Stimulated activated CD8-positive, alpha-beta memory T cell treated with anti-CD3 and anti-CD28 coated beads, Interleukin-7, amount 100 ng/mL, for 24 hours (primary cell): Measurements from ENCODE around the gene NNAT.

Source experiments
- DNase-seq: peaks from one replicate; pipeline ENCODE4 v3.0.0-alpha.2; 2020; ENCODE audit warnings: low read depth

Gene NNAT

DNA sequence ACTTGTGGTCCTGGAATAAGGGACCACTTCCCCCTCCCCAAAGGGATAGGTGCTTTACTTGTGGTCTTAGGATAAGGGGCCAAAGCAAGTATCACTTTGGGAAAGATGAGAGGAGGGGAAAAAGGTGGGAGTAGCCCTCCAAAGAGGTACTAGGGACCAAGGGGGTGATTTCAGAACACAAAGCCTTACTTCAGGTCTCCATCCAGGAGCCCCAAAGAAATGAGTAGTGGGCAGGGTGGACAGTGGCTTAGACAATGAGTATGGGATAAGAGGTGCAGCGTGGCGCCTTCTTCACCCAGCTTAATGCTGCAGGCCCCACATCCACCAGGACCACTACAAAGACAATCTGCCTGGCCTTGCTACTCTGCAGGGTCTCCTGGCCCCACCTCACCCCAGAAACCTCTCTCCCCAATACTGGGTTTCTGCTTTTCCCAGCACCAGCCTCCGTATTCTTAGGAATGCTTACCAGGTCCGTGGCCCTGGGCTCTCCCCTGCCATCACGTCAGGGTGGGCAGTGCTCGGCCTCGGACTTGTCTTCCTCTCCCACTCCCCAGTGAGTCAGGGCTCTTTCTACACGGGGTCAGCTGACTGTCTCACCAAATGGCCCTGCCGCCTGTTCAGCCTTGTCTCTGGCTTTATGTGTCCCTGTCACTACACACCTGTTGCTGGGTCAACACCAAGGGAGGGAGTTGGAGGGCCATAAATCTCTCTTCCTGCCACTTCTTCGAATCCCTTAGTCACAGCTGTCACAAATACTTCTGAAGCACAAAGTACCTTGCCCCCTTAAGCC is 3.1 kb downstream of the NNAT start:
- no peak for DNase-seq

DNA sequence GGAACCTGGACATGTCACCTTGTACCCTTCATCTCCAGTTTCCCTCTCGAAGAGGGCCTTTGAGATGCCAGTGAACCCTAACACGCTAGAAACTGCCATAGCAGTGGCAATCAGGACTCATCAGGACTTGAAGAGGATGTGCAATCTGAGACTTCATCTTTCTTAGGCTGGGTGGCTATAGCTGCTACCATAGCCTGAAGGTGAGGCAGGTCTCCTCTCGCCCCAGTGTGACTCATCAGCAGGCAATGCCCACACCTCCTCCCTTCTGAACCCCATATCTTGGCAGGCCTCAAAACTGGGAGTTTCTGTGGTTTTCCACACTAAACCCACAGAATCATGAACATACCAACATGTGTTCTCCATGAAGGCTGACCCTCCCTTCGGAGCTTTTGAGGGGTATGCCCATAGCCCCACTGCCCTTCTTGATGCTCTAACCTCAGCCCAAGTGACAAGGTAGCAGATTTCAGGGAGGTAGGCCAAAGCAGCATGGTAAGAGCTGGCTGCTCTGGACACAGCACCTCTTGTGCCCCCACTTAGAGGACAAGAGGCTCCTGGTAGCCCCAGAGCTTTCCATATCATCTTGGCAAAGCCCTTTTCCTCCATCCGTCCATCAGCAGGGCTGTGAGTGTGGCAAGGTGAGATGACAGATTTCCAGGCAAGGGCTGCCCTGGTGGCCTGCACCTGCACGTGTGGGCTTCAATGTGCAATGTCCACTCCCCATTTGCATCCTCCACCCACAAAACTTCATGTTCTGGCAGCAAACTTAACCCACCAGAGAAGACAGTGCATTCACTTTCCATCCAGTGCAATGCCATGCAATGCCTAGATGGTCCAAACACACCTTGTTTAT is 4.0 kb downstream of the NNAT start:
- no peak for DNase-seq

DNA sequence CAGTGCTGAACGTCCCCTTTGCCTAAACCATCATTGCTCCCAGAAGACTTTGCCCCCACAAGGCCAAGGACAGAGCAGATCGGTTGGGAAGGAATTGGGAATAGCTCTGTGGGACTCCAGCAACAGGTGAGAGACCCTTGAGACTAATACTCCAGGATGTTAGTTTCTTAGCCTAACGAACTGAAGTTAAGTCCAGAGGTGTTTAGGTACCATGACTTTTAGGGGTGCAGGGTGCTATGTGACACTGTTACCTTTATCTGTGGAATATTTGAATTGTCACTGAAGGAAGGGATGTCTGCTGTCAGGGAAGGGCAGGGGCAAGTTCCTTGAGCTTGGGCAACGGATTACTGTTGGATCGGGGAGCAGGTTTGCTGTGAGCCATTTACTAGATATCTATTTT is 4.8 kb downstream of the NNAT start:
- DNase-seq, result no peak

DNA sequence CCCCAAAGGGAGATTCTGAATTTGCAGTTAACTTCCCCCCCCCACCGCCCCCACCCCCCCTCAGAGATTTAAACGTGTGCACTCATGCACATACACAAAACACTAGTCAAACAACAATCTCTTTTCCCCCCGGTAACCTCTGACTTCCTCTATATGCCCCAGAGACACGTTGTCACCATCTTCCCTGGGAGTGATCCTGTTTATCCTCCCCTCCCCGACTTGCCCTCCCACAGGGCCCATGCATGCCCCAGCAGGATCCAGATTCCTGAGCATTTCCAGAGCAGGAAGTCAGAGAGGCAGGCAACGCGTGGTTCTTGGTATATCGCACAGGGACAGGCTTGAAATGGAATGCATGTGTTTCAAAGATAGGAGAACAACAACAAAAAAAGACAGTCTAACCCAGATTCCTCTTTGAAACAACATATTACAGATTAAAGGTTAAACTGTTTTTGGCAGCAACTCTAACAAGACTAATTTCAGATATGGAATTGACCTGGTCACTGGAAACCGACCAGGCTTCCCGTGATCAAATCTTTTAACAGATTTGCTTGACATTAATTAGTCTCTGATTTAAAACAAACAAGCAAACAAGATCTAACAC is 5.3 kb downstream of the NNAT start:
- DNase-seq, result no peak

GRCh38 chr20:37526839-37527637 is 6.0 kb downstream of the NNAT start:
- DNase-seq, result no peak

DNA sequence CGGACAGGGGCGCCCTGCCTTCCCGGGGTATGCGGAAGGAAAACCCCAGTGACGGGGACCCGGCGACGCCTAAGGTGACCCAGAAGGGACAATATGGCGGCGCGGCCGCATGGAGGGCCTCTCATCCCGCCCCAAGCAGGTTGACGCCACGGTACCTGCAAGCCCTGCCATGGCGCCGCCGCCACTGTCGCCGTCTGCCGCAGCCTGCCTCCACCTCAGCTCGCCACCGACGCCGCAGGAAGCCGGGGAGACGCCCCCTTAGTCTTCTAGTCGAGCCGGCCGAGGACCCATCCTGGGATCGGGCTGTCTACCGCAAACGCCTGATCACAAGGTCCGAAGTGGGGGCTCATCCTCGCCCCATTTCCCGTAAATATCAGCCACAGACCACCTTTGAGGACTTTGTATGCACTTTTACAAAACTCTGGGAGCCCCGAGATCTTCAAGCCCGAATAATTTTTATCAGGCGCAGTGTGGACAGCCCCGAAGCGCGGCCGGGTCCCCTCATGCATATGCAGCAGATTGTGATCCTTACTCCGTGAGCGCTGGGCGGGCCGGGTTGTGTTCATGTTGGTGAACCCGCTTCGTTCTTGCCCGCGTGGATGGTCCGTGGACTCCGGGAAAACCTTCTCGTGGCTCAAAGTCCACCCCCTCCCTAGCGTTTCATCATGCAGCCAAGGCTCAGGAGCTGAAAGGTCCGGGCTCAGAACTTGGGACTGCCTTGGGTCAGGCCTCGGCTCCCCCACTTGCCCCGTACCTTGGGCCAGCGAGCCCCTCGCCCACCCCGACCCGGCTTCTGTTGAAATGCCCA is 6.8 kb downstream of the NNAT start, which contains the start of gene BLCAP:
BLCAP (minus strand) TSS at position 239 of the 808 bp plus-strand sequence. CDS start 8,702 bp downstream, outside the sequence.
- peak; percentile 83 for DNase-seq

GRCh38 chr20:37528446-37529213 is 7.6 kb downstream of the NNAT start:
- no peak for DNase-seq

DNA sequence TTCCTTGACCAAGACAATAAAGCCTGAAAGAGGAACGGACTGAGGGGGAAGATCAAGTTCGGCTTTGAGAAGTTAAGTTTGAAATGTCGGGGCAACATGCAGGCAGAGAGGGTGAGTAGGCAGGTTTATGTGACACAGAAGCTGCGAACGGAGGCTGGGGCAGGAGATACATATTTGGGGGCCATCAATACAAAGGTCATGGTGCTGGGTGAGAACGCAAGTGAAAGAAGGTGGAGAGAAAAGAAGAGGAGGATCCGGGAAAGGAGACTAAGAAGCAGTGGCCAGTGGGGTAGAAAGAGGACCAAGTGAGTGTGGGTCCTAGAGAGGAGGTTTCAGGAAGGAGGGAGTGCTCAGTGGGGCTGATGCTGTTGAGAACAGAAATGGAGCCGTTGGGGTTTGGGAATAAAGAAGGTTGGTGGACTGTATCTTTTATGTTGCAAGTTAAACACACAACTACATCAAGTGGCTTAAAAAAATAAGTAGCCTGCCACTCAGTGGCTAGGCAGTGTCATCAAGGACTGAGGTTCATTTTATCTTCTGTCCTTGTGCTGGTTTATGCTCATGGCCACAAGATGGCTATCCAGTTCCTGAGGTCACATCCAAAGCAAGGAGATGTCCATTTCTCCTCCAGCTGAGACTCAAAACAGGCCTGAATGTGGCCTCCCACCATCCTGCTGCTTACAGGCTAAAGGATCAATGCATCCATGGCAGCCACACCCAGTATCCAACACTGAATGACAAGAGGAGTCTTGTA is 8.3 kb downstream of the NNAT start:
- no peak for DNase-seq

DNA sequence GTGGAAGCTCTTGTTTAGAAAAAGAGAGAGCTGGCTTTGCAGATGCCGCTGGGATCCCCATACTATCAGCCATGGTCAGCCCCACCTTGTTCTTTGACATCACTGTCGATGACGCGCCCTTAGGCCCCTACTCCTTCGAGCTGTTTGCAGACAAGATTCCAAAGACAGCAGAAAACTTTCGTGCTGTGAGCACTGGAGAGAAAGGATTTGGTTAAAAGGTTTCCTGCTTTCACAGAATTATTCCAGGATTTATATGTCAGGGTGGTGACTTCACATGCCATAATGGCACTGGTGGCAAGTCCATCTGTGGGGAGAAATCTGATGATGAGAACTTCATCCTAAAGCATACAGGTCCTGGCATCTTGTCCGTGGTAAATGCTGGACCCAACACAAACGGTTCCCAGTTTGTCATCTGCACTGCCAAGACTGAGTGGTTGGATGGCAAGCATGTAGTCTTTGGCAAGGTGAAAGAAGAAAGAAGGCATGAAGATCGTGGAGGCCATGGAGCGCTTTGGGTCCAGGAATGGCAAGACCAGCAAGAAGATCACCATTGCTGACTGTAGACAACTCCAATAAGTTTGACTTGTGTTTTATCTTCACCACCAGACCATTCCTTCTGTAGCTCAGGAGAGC is 9.0 kb downstream of the NNAT start:
- no peak for DNase-seq

- no peak for DNase-seq
These were observed 9.6 kb downstream of the NNAT start for GRCh38 chr20:37530696-37531095.

DNA sequence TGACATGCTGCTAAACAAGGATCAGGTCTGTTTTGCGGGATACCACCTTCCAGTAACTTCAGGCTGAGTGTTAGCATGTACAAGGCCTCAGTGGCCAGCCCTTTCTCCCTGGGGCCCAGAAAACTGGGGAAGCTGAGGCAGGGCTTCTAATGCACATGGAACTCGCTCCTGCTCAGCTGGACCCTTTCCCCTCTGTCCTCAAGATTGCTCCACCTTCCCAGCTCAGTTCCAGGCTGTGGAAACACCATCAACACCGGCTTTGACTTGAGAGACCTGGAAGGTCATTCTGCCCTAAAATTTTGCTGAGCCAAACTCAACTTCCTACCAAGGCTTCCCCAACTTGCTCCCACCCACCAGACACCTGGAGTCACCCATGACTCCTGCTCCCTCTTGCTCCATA is 10.8 kb downstream of the NNAT start:
- no peak for DNase-seq

DNA sequence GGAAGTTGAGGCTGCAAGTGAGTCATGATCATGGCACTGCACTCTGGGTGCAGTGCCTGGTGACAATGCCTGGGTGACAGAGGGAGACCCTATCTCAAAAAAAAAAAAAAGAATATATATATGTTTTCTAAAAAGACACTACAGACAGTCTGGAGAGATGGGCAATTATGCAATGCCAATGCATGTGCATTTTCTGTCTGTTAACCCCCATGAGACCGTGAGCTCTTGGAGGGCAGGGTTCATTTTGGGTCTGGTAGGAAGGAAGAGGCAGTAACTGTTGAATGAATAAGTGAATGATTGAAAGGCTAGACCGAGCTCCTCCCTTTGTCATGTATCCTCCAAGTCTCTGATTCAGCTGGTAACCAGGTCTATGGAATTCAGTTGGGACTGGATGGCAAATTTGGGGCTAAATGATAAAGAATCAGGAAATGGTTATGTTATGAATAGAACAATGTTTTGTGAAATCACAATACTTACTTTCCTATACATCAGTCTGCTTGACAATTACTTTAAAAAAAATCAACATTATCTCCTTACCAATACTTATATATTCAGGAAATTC is 12.2 kb downstream of the NNAT start:
- no peak for DNase-seq

DNA sequence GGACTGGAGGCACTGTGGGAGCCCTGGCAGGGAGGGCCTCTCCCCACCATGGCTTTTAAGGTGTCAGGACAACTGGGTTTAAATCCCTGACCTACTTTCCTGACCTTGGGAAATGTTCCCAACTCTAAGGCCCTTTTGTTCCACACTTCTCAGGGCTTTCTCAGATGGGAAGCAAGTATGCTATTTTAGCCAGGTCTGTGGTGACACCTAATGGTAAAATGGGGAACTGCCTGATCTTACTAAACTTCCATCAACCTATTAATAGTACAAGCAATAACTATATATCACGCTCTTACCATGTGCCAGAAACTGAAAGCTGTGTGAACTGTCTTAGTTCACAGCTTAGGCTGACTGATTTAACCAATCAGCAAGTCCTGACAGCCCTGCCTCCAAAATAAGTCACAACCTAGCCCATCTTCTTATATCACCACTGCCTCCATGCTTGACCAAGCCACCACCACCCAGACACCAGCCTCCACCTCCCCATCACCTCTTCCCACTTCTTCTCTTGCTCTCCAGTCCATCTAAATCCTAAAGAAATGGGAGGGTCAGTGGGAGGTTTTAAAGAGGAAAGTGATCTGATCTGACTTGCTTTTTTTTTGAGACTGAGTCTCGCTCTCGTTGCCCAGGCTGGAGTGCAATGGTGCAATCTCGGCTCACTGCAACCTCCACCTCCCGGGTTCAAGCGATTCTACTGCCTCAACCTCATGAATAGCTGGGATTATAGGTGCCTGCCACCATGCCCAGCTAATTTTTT is 13.5 kb downstream of the NNAT start:
- DNase-seq, result no peak

DNA sequence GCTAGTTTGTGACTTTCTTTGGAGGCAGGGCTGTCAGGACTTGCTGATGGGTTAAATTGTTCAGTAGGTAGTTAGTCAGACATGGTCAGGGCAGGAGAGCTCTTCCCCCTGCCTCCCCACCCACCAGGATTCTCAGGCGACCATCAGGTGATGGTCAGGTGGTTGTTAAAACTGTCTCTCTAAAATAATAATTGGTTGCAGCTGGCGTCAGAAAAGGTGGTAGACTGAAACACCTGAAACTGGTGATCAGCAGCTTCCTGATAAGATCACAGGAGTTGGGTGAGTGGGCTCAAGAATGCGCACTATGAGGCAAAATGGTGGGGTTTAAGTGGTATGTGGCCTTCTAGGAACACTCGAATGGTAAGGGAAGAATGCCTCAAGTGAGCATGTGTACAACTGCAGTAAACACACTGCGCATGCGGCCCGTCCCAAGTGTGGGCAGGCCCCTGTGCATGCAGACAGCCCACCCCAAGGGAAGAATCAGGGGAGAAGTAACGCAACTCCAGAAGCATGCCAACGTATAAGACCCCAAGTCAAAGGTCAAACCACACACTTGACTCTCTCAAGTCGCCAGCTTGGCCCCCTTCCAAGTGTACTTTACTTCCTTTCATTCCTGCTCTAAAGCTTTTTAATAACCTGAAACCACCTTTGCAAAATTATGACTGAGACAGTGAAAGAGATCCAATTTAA is 14.5 kb downstream of the NNAT start:
- DNase-seq, result no peak

DNA sequence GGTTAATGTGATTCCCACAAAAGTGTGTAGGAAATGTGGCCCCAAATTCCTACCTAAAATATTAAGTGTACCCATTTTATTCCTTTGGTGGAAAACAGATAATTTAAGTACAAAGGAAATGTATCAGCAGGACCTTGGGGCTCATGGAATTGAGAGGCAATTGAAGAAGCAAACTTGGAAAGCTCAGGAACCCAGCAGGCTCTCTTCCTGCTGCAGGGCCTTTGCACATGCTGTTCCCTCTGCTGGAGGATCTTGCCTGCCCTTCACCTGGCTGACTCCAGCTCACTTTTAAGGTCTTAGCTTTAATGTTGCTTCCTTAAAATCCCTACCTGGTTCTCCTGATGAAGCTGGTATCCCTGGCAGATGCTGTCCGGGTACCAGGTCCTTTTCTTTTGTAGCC is 16.5 kb downstream of the NNAT start:
- no peak for DNase-seq

DNA sequence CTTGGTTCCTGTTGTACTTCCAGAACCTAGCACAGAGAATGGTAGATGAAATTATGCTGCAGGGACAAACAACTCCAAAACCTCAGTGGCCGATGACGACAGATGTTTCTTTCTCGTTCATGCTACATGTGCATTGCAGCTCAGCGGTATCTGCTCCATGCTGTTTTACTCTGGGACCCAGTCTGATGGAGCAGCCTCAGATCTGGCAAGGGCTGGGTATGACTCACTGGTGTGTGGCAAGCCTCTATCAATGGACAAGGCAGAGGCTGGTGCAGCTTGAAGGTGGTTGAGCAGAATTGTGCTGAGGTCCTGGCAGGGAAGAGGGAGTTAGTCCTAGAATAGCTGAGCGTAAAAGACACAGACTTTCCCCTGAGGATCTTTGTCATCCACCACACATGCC is 17.0 kb downstream of the NNAT start:
- no peak for DNase-seq

GRCh38 chr20:37539424-37539823 is 18.4 kb downstream of the NNAT start:
- DNase-seq, result no peak
